ENCODE measurements around the gene PLB1.

DNA sequence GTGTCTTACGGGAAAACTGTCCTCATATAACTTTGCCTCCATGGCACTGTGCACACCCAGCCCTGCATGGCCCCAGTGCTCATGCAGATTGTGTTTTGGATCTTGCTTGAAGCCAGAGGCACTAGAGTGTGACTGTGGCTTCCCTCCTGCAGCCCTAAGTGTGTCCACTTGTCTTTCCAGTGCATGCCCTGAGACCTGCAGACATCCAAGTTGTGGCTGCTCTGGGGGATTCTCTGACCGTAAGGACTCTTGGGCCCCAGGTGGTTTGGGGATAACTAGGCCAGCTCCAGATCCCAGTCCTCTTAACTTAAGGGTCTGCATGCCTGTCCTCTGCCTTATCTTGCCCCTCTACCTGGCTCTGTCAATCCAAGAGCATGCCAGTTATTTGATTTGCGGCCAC lies 96.6 kb downstream of the PLB1 start:
- no peak for TF ChIP-seq POLR2A (IDR thresholded peaks at IDR 0.05)
- TF ChIP-seq, protein P1, sequence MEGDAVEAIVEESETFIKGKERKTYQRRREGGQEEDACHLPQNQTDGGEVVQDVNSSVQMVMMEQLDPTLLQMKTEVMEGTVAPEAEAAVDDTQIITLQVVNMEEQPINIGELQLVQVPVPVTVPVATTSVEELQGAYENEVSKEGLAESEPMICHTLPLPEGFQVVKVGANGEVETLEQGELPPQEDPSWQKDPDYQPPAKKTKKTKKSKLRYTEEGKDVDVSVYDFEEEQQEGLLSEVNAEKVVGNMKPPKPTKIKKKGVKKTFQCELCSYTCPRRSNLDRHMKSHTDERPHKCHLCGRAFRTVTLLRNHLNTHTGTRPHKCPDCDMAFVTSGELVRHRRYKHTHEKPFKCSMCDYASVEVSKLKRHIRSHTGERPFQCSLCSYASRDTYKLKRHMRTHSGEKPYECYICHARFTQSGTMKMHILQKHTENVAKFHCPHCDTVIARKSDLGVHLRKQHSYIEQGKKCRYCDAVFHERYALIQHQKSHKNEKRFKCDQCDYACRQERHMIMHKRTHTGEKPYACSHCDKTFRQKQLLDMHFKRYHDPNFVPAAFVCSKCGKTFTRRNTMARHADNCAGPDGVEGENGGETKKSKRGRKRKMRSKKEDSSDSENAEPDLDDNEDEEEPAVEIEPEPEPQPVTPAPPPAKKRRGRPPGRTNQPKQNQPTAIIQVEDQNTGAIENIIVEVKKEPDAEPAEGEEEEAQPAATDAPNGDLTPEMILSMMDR (IDR thresholded peaks at IDR 0.05): no peak
